ENCODE measurements around the gene ABRAXAS1.
"Not testable (repeated sequence)": the region's sequence is repeated elsewhere in the genome, so short reads cannot be mapped to it uniquely, and the experiment has no call there.

Gene ABRAXAS1

GRCh38 chr4:83484500-83485461 is at the start of gene ABRAXAS1:
Gene ABRAXAS1, minus strand, starts transcription at chr4:83485100. Its CDS starts 28 bp downstream, at chr4:83485072.
- DNase-seq = peak; percentile 91

- no peak for DNase-seq
Measured at GRCh38 chr4:83527671-83528070, 42.8 kb upstream of the ABRAXAS1 start.

- DNase-seq = no peak
Measured at GRCh38 chr4:83522239-83522638, 37.3 kb upstream of the ABRAXAS1 start.

- DNase-seq = peak; percentile 42
Measured at GRCh38 chr4:83516042-83516772, 31.3 kb upstream of the ABRAXAS1 start.

- no peak for DNase-seq
Measured at GRCh38 chr4:83510442-83510841, 25.5 kb upstream of the ABRAXAS1 start.

- DNase-seq = not testable (repeated sequence)
Measured at GRCh38 chr4:83509156-83509585, 24.3 kb upstream of the ABRAXAS1 start.

GRCh38 chr4:83504996-83505395 is 20.1 kb upstream of the ABRAXAS1 start:
- no peak for DNase-seq

- no peak for DNase-seq
Measured at GRCh38 chr4:83504503-83504902, 19.6 kb upstream of the ABRAXAS1 start.

GRCh38 chr4:83503974-83504373 is 19.1 kb upstream of the ABRAXAS1 start:
- DNase-seq = no peak

GRCh38 chr4:83501671-83502070 is 16.8 kb upstream of the ABRAXAS1 start:
- DNase-seq = not testable (repeated sequence)

- no peak for DNase-seq
Measured at GRCh38 chr4:83498187-83498586, 13.3 kb upstream of the ABRAXAS1 start.

GRCh38 chr4:83496085-83496917 is 11.4 kb upstream of the ABRAXAS1 start:
- not testable (repeated sequence) for DNase-seq

- no peak for DNase-seq
Measured at GRCh38 chr4:83490876-83491450, 6.1 kb upstream of the ABRAXAS1 start.

GRCh38 chr4:83489711-83490326 is 4.9 kb upstream of the ABRAXAS1 start:
- no peak for DNase-seq

GRCh38 chr4:83486457-83487129 is 1.7 kb upstream of the ABRAXAS1 start:
- DNase-seq = no peak

- DNase-seq = no peak
Measured at GRCh38 chr4:83473966-83474365, 10.9 kb downstream of the ABRAXAS1 start.

GRCh38 chr4:83473423-83473822 is 11.5 kb downstream of the ABRAXAS1 start:
- DNase-seq = no peak

GRCh38 chr4:83456184-83456501 is 28.8 kb downstream of the ABRAXAS1 start:
- DNase-seq = no peak

GRCh38 chr4:83455281-83456183 is 29.4 kb downstream of the ABRAXAS1 start, which contains the start of the genes HELQ and MRPS18C:
Gene HELQ, minus strand, starts transcription at chr4:83455823. Its CDS starts 130 bp downstream, at chr4:83455693.
Gene MRPS18C, plus strand, starts transcription at chr4:83456058. Its CDS starts 20 bp downstream, at chr4:83456078.
- DNase-seq = peak; percentile 94

- DNase-seq = no peak
Measured at GRCh38 chr4:83454686-83455085, 30.2 kb downstream of the ABRAXAS1 start.
